Esophagus squamous epithelium (tissue), 4 donors: ENCODE measurements around the gene CTBS.

Experiments used
- CTCF ChIP-seq, 6 experiments: fragments of 450-650 bp in 4 of 6; fragments of 200-600 bp in 2 of 6; sonication (generic) in 2 of 6; IDR thresholded peaks; one replicate each; pipeline ENCODE4 v1.5.1; 2016 to 2019; ENCODE audit warnings: antibody characterized with exemption in 6 of 6, mild to moderate bottlenecking in 4 of 6, moderate library complexity in 4 of 6
- POLR2A ChIP-seq, 4 donors: fragments of 450-650 bp; IDR thresholded peaks; one replicate each; pipeline ENCODE4 v1.6.1; 2017; ENCODE audit warnings: antibody characterized with exemption in 4 of 4, mild to moderate bottlenecking in 4 of 4, moderate library complexity in 3 of 4

DNA sequence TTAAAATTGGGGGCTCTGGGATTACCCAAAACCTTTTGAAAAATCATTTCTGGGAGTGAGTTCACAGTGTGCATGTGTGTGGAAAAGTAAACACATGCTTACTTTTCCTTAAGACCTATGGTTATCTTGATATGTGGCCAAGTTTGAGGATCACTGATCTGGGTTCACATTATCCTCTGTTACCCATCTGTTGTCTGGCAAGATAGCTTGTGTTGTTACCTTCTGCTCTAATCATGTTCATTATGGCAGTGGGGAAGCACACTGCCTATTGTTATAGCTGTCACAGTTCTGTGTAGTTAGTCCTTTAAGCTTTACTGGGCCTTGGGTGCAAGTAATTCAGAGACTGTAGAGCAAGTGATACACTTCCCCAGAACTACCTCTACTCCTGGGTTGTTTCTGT is 5.0 kb downstream of the CTBS start:
- no peak for TF ChIP-seq POLR2A (IDR thresholded peaks at IDR 0.05)
- no peak for TF ChIP-seq CTCF (IDR thresholded peaks at IDR 0.05)
